Uterus (tissue), 2 donors: Measurements from ENCODE around the gene RMND1.

Experiments used
- POLR2A ChIP-seq, 2 donors: fragments of 450-650 bp; IDR thresholded peaks; one replicate each; pipeline ENCODE4 v1.6.1; 2016; ENCODE audit warnings: antibody characterized with exemption in 2 of 2, mild to moderate bottlenecking in 1 of 2, moderate library complexity in 1 of 2
- TF ChIP-seq, protein P1 (sequence below), 4 experiments: fragments of 200-600 bp in 2 of 4; fragments of 450-650 bp in 2 of 4; sonication (generic) in 2 of 4; IDR thresholded peaks; one replicate each; pipeline ENCODE4 v1.5.1; 2016 to 2019; ENCODE audit warnings: antibody characterized with exemption in 4 of 4, mild to moderate bottlenecking in 2 of 4, moderate library complexity in 1 of 4

- no peak for TF ChIP-seq POLR2A (IDR thresholded peaks at IDR 0.05)
- TF ChIP-seq, protein P1, sequence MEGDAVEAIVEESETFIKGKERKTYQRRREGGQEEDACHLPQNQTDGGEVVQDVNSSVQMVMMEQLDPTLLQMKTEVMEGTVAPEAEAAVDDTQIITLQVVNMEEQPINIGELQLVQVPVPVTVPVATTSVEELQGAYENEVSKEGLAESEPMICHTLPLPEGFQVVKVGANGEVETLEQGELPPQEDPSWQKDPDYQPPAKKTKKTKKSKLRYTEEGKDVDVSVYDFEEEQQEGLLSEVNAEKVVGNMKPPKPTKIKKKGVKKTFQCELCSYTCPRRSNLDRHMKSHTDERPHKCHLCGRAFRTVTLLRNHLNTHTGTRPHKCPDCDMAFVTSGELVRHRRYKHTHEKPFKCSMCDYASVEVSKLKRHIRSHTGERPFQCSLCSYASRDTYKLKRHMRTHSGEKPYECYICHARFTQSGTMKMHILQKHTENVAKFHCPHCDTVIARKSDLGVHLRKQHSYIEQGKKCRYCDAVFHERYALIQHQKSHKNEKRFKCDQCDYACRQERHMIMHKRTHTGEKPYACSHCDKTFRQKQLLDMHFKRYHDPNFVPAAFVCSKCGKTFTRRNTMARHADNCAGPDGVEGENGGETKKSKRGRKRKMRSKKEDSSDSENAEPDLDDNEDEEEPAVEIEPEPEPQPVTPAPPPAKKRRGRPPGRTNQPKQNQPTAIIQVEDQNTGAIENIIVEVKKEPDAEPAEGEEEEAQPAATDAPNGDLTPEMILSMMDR (IDR thresholded peaks at IDR 0.05), result no peak
These were observed 94.0 kb downstream of the RMND1 start for GRCh38 chr6:151357758-151358436.
